HG02943 (cell line): ENCODE measurements around the gene ITPR3.

ENCODE experiments used
- ATAC-seq: cut with Tn5 transposase; IDR thresholded peaks from one replicate; pipeline ENCODE4 v1.9.1; 2021; ENCODE audit warnings: mild to moderate bottlenecking, low read depth, moderate library complexity; ENCODE audit not compliant: unreplicated experiment

ITPR3 gene

DNA sequence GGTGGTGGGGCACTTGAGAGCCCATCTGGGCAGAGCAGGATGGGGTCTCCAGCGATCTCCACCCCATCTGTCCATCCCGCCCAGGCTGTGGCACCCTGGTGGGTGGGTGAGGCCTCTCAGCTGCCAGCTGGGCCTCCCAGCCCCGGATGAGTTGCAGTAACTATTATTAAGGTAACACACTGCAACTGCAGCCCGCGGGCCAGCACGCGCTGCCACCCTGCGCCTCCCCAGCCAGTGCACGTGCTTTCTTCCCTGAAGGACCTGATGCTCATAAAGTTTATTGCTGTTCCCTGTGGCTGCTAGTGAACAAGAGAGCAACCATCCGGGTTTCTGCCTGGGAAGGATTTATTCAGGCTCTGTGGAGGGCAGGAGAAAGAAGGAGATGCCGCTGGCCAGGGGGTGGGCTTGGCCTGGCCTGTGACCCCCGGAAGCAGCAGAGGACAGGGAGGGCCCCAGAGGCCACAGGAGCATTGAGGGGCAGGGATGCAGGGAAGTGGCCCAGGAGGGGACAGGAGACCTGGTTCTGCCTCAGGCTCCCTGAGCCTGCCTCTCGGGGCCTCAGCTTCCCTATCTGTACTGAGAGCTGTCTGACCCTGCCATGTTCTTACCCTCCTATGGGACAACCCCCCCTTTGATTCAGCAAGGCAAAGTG lies 123.9 kb downstream of the ITPR3 start:
- no peak for ATAC-seq

DNA sequence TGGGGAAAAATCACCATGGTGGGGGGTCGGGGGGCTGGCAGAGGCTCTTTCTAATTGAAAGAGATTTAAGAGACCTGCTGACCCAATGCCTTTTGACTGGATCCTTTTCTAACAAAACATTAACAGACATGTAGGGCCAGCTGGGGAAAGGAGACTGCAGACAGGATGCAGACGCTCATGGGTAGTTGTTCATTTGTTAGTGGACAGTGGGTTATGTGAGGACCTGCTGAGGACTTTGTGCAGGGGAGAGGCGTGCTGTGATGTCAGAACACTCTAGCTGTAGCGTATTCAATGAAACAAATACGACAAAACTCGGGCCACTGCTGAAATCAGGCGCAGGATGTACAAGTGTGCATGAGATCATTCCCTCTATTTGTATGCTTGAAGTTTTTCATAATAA lies 124.4 kb downstream of the ITPR3 start:
- ATAC-seq = no peak
